ENCODE data around the gene AGBL1.

DNA sequence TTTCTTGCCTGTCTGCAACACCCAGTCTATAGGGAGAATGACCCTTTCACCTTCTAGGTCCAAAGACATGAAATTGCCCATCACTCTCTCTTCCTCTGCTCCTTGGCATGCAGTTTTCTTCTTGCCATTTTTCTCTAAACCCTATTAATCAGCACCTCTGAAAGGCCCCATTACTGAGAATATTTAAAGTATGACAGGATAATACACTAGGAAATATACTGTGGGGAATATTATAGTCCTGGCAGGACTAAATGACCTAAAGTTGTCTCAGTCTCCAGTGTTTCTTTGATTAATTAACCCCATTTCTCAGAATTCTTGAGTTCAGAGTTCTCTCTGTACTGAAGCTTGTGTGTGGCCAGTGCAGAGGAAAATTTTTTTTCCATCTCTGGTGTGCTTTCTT is 730.7 kb downstream of the AGBL1 start:
- TF ChIP-seq, protein P1, sequence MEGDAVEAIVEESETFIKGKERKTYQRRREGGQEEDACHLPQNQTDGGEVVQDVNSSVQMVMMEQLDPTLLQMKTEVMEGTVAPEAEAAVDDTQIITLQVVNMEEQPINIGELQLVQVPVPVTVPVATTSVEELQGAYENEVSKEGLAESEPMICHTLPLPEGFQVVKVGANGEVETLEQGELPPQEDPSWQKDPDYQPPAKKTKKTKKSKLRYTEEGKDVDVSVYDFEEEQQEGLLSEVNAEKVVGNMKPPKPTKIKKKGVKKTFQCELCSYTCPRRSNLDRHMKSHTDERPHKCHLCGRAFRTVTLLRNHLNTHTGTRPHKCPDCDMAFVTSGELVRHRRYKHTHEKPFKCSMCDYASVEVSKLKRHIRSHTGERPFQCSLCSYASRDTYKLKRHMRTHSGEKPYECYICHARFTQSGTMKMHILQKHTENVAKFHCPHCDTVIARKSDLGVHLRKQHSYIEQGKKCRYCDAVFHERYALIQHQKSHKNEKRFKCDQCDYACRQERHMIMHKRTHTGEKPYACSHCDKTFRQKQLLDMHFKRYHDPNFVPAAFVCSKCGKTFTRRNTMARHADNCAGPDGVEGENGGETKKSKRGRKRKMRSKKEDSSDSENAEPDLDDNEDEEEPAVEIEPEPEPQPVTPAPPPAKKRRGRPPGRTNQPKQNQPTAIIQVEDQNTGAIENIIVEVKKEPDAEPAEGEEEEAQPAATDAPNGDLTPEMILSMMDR (IDR thresholded peaks at IDR 0.05), result no peak
- no peak for TF ChIP-seq POLR2A (IDR thresholded peaks at IDR 0.05)

All from right lobe of liver (tissue), 4 donors.